NK-92 (cell line): ENCODE measurements around the gene STARD8.
"Not testable (repeated sequence)": the region's sequence is repeated elsewhere in the genome, so short reads cannot be mapped to it uniquely, and the experiment has no call there.

ENCODE experiments used
- DNase-seq: peaks from one replicate; lab custom pipeline; 2025; ENCODE audit not compliant: unreplicated experiment; lab: John Stamatoyannopoulos, UW

STARD8 gene, protein sequence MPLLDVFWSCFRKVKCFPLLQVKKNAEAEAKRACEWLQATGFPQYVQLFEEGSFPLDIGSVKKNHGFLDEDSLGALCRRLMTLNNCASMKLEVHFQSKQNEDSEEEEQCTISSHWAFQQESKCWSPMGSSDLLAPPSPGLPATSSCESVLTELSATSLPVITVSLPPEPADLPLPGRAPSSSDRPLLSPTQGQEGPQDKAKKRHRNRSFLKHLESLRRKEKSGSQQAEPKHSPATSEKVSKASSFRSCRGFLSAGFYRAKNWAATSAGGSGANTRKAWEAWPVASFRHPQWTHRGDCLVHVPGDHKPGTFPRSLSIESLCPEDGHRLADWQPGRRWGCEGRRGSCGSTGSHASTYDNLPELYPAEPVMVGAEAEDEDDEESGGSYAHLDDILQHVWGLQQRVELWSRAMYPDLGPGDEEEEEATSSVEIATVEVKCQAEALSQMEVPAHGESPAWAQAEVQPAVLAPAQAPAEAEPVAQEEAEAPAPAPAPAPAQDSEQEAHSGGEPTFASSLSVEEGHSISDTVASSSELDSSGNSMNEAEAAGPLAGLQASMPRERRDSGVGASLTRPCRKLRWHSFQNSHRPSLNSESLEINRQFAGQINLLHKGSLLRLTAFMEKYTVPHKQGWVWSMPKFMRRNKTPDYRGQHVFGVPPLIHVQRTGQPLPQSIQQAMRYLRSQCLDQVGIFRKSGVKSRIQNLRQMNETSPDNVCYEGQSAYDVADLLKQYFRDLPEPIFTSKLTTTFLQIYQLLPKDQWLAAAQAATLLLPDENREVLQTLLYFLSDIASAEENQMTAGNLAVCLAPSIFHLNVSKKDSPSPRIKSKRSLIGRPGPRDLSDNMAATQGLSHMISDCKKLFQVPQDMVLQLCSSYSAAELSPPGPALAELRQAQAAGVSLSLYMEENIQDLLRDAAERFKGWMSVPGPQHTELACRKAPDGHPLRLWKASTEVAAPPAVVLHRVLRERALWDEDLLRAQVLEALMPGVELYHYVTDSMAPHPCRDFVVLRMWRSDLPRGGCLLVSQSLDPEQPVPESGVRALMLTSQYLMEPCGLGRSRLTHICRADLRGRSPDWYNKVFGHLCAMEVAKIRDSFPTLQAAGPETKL

GRCh38 chrX:68647156-68647957 is at the start of gene STARD8:
Gene STARD8 (plus strand): TSS chrX:68647666. CDS start chrX:68647883, 217 bp downstream.
- no peak for DNase-seq

GRCh38 chrX:68598841-68599240 is 48.6 kb upstream of the STARD8 start:
- DNase-seq, result no peak

GRCh38 chrX:68599256-68600152 is 48.0 kb upstream of the STARD8 start:
- DNase-seq, result no peak

- DNase-seq, result not testable (repeated sequence)
Measured at GRCh38 chrX:68604216-68604615, 43.2 kb upstream of the STARD8 start.

- DNase-seq, result not testable (repeated sequence)
Measured at GRCh38 chrX:68614733-68615132, 32.7 kb upstream of the STARD8 start.

DNA sequence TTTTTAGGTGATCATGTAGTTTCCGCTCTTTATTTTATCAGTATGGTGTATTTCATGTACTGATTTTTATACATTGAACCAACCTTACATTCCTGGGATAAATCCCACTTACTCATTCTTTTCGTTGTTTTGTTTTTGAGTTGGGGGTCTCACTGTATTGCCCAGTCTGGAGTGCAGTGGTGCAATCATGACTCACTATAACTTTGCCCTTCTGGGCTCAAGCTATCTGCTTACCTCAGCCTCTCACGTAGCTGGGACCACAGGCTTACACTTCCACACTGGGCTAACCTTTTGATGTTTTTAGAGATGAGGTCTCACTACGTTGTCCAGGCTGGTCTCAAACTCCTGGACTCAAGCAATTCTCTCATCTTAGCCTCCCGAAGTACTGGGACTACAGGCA is 19.5 kb upstream of the STARD8 start:
- DNase-seq, result no peak

GRCh38 chrX:68629936-68630335 is 17.5 kb upstream of the STARD8 start:
- not testable (repeated sequence) for DNase-seq

- no peak for DNase-seq
Measured at GRCh38 chrX:68631336-68631735, 16.1 kb upstream of the STARD8 start.

DNA sequence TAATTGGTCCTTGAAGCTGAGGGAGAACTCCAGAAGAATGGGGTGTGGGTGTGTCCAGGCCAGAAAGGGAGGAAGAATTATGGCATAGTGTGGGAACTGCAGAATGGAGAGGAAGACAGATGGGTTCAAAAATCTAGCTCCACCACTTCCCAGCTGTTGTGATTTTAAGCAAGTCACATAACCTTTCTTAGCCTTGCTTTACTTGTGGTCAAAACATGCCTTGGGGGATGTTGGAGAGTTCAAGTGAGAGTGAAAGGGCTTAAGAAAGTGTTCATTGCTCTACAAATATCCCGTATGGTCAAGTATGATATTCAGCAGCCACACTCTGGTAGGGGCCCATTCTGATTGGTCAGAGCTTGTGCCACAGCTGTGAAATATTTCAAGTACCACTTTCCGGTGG is 15.0 kb upstream of the STARD8 start:
- no peak for DNase-seq

GRCh38 chrX:68633981-68634380 is 13.5 kb upstream of the STARD8 start:
- DNase-seq, result no peak

DNA sequence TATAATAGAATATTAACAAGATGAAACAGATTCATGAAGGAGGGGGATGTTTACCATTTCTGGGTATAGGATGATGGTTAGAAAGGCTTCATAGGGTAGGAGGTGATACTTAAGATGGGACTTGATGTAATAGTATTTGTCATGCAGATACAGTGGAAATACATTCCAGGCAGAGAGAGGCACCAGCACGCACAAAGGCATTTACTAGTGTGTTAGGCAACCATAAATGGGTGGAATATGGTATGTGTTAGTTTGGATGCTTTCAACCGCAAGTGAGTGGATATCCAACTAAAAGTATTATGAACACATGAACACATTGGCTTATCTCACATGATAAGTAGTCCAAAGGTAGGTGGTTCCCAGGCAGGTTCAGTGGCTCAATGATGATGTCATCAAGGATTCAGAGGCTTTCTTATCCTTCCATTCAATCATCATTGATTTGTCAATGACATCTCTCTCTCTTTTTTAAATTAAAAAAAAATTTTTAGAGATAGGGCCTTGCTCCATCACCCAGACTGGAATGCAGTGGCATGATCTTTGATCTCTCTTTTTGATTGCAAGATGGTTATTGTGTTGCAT is 12.7 kb upstream of the STARD8 start:
- DNase-seq, result no peak

GRCh38 chrX:68640661-68641060 is 6.8 kb upstream of the STARD8 start:
- no peak for DNase-seq

- DNase-seq, result no peak
Measured at GRCh38 chrX:68644861-68645260, 2.6 kb upstream of the STARD8 start.

DNA sequence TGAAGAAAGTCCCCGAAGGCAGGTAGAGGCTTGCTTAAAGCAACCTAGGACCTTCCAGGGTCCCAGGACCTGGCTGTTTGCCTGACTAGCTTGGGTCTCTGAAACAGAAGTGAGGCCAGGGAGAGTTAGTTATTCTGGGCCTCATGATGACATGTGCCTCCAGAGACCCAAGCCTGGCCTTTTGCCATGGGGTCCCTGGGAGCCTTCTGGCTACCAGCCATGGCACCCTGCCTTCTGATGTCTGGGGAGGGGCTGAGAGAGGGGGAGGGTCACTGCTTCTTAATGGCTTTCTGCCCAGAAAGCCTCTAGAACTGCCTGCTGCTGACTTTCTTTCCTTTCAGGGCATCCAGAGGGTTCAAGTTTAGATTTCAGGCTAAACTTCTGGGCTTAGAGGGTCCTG is 1.0 kb upstream of the STARD8 start:
- DNase-seq, result no peak

DNA sequence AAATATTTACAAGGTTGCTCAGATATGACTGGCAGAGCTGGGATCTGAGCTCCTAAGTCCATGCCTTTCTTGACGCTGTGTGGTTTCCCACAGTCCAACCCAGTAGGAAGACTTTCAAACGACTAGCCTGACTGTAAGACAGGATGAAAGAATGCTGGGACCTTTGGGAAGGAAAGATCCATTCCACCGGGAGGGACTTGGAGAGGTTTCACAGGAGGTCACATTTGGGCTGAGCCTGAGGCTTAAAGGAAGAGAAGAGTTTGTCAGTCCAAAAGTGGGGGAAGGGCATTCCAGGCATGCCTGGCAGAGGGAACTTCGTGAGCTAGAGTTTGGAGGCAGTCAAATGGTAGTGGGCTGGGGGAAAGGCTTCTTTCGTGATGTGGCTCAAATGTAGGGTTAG is 1.5 kb downstream of the STARD8 start:
- DNase-seq, result no peak

DNA sequence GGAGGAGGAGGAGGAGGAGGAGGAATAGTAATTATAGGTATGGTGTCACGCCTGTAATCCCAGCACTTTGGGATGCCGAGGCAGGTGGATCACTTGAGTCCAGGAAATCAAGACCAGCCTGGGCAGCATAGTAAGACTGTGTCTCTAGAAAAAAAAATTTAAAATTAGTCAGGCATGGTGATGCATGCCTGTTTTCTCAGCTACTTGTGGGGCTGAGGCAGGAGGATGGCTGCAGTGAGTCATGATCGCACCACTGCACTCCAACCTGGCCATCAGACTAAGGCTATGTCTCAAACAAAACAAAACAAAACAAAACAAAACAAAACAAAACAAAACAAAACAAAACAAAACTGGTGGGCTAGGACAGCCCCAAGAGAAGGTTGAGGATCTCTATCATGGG is 3.0 kb downstream of the STARD8 start:
- no peak for DNase-seq

DNA sequence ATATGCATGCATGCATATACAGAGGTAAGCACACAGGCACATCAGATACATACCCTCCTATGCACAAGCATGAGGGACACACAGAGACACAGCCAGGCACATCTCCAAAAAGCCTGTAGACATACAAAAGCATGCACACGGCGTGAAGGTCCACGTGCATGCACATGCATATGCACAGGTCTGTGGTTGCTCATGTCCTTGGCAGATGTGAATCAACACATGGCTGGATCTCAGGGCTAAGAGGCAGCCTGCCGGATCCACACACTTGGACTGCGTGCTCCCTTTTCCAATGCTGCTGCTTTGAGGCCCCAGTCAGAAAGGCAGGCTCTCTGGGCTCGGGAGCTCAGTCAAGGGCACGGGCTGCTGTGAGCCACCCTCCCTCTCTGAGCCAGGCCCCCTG is 3.6 kb downstream of the STARD8 start:
- no peak for DNase-seq

DNA sequence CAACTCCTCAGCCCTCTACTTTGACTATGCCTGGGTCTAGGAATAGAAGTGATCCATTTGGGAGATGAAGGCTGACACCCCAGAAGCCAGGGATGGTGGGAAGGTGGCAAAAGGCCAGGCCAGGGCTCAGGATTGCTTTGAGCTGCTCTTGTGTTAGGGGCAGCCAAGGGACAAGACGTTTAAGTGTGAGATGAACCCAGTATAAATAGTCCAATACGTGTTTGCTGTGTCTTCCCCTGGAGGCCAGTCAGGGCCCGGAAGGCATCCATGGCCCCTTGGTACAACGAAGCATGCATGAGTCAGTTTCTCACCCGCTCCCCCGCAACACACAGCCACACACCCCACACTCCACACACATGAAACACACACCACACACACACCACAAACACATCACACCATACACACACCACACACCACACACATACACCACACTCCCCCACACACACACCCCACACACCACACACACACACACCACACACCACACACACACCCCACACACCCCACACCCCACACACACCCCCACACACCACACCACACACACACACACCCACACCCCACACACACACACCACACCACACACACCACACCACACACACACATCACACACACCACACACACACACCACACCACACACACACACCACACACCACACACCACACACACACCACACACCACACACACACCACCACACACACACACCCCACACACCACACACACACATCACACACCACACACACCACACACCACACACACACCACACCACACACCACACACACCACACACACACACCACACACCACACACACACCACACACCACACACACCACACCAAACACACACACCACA is 5.1 kb downstream of the STARD8 start:
- DNase-seq, result no peak

- no peak for DNase-seq
Measured at GRCh38 chrX:68654693-68655092, 7.2 kb downstream of the STARD8 start.
